Activated CD4-positive, CD25-positive, alpha-beta regulatory T cell treated with anti-CD3 and anti-CD28 coated beads, Interleukin-2, amount 50 U/mL, for 72 hours (primary cell): ENCODE measurements around the gene MACROD1.

Source experiments
- DNase-seq: peaks from one replicate; pipeline ENCODE4 v3.0.0; 2021

Gene MACROD1

GRCh38 chr11:64069401-64070313, 96.3 kb downstream of the MACROD1 start:
- no peak for DNase-seq

DNA sequence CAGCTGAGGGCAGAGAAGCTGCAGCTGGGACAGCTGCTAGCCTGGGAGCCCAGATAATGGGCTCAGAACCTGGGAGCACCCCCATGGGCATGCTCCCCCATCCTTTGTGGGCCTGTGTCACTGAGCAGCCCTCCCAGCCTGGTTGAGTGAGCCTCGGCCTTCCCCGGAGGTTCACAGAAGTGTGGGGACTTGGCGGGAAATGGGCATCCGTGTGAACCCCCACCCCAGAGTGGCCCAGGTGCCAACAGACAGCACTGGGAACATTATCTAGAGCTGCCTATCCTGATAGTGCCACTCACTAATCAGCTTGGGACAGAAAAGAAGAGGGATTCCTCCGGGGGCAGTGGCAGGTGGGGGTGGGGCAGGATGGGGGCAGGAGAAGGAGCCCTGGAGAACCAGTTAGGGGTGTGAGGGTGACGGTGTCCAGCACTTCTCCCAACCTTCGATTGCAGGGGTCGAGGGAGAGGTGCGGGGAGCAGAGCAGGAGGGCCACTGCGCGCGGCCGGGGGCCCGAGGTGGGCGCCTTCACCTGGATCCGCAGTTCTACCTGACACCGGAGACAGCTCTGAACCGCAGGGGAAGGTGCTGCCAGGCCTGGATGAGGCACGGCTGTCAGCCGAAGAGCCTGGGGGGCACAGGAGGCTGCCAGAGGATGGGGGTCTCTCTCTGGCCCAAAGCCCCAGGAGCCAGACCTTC, 97.1 kb downstream of the MACROD1 start:
- no peak for DNase-seq

GRCh38 chr11:64067230-64067993, 98.5 kb downstream of the MACROD1 start:
- DNase-seq, result no peak

GRCh38 chr11:64065712-64066111, 100.2 kb downstream of the MACROD1 start:
- no peak for DNase-seq

DNA sequence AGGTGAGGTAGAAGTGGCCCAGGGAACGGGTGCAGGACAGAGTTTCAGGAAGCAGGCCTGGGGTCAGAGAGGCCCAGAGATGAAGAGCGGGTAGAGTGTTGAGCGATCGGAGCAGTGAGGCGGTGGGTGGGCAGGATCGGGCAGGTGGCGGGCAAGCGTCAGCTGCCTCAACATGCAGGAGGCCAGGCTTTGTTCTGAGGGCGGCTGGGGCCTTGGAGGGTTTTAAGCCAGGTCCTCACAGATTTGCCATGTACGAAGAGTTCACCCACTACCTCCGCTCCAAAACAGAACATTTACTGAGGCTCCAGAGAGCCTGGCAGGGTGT, 100.8 kb downstream of the MACROD1 start:
- DNase-seq, result no peak

GRCh38 chr11:64064374-64065140, 101.4 kb downstream of the MACROD1 start:
- no peak for DNase-seq

DNA sequence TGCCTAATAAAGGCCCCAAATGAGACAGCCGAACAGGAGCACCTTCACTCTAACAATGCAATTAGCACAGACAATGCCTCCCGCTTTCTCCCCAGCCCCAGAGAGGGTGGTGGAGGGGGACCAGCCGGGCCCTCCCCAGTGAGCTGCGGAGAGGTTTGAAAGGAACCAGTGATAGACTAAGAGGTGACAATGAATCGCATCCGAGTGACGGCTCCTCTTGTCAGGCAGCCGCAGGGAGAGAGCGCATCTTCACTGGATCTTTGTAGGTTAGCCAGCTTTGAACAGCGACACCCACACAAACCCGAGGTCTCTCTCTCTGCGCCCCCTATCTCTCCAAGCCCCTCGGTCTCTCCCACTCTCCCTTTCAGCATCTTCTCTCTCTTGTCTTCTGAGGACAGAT, 102.1 kb downstream of the MACROD1 start:
- DNase-seq, result no peak

DNA sequence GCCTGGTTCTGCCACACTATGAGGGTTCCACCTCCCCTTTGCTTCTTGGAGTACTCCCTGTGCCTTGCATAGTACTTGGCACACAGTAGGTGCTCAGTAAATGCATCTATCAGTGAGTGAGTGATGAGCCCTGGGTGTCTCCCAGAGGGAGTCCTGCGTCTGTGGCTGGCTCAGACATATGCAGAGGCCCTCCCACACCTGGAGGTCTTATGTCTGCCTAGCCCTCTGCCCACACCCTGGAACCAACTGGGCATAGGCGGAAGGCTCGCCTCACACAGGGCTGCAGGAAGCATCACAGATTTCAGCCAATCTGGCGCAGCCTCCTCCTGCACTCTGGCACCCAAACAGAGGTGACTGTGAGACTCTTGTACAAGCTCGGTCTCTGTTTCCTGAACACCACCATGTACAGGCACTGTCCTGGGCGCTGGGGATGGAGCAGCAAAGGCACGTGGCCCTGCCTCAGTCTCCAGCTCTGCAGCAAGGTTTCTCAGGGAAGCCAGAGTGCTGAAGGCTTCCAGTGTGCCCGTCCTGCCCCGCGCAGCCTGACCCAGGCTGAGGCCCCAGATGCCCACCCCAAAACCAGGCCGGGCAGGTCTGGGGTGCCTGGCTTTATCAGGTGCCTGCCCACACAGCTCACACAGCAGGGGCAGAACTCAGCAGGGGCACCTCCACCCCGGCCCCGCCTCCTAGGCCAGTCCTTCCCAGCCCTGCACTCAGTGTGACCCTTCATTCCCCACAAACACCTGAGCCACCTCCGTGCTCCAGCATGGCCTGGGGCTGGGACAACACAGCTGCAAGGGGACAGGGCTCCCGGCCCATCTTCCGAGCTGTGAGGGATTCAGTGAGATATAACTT, 103.5 kb downstream of the MACROD1 start:
- DNase-seq, result no peak

DNA sequence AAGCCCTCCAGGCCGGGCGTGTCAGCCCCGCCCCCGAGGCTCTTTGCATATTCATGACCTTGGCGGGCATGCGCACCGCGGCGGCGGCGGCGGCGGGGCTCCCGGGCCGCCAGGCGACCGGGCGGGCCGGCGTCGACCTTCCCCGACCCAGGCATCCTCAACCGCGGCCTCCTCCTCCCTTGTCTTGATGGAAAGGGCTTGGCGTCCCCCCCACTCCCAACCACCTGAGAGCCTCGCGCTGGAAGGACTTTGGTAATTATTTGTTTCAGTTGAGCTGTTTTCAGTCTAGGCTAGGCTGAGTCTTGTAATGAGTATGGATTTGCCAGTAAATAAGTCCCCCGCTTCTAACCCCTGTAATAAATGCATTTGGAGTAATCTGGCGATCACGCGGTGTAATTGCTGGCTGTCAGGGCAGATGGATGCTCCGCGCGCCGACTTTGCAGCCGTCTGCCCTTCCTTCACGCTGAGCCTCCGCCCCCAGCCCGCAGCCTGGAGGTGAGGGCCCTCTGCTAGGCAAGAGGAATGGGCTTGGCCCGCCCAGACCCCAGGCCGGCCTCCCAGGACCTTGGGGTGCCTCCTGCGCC, 105.0 kb downstream of the MACROD1 start:
- peak; percentile 64 for DNase-seq

DNA sequence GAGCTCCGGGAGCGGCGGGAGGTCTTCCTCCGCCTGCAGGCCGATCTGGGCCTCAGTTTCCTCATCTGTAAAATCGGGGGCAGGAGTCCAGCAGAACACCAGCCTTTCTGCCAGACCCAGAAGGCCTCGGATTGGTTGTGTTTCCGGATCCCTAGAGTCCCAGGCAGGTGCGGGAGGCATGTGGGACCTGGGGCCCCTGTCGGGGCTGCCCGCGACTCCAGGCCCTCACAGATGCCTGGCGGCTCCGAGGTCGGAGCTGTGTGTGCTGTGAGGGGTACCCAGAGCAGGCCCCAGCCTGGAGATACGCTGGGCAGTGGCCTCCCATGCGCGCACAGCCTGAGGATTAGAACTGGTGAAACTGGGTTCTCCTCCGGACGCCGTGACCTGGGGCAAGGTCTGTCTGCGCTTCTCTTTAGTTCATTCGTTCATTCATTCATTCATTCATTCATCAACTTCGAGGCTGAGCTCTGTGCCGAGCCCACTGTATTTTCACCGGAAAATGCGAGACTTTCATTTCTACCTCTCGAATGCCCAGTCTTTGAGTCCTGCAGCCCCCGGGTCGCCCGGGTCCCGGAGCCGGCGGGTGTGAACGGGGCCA, 105.6 kb downstream of the MACROD1 start:
- DNase-seq, result no peak

GRCh38 chr11:64059339-64060140, 106.4 kb downstream of the MACROD1 start:
- DNase-seq, result no peak

- DNase-seq, result no peak
These were observed 107.4 kb downstream of the MACROD1 start for GRCh38 chr11:64058494-64058893.

GRCh38 chr11:64057890-64058289, 108.0 kb downstream of the MACROD1 start:
- no peak for DNase-seq

DNA sequence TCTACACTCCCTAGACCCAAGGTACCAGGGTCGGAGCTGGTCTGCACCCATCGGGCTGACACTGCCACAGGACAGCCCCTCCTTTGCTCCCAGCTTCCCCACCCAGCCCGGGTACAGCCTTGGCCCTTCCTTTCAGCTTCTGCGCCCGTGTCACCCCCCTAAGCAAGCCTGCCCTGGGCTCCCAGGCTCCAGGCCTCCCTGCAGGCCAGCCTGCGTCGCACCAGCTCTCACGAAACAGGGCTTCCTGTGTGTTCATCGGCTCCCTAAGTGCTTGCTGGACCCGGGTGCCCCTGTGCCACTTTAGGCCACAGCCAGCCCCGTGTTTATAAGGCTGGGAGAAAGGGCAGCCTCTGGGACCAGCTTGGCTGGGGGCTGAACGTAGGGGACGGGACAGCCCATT, 109.1 kb downstream of the MACROD1 start:
- no peak for DNase-seq

GRCh38 chr11:64056213-64056785, 109.6 kb downstream of the MACROD1 start:
- no peak for DNase-seq

DNA sequence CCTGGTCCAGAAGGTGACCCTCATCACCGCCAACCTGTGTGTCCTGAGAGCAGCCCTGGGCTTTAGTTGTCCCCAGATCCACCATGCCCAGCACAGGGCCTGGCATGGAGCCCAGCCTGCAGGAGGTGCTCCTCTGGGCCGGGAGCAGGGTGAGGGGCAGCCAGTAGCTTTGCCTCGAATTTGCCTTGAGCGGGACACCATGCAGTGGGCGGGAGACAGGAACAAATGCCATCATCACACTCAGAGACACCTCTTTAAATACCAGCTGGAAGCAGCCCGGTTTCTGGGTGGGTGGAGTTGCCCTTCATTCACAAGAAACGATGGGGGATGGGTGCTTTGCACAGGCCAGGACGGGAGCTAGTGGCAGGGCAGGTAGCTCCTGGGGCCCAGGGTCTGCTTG, 110.8 kb downstream of the MACROD1 start:
- no peak for DNase-seq

DNA sequence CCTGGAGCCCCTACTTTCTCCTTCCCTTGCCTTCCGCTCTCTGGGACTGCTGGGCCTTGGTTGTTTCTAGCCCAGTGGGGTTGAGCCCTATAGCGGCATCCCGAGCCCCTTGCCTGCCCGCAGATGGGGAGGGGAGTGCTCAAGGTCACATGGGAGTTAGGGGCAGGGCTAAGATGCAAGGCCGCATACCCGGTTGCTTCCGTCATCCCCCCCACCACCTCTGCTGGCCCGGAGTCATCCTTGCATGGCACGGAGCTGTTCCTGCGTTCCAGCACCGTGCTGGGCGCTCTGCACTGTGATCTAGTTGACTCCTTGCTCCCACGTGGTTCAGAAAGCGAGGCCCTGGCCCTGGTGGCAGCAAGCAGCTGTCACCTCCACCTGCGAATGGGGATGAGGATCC, 112.2 kb downstream of the MACROD1 start:
- DNase-seq, result no peak

- no peak for DNase-seq
These were observed 112.8 kb downstream of the MACROD1 start for GRCh38 chr11:64052938-64053622.

DNA sequence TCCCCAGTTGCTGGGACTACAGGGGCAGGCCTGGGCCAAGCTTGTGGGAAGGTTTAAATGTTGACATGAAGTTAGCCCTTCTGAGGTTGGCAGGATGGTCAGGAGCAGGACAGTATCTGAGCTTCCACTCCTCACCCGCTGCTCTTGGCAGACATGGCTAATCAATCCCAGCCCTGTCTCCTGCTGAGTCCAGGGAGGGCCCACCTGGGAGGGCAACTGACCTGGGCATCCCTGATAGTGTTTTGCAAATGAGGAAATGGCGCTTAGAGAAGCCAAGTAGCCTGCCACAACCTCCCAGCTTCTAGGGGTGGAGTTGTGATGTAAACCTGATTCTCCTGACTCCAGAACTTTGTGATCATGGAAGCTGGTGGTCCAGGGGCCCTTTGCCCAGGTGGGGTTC, 113.5 kb downstream of the MACROD1 start:
- no peak for DNase-seq
